ENCODE measurements around the gene GPR135. TPM values are rescaled to one million over a fixed set of nuclear protein-coding genes. Genes with fewer than 3 reads are reported as not detected.
A peak's percentile ranks its signal among the peaks of the same experiment; 100 is the strongest.

The GPR135 gene
- total RNA-seq (1 to 10 TPM; 4.5 to 5.1 (median 4.9) TPM), polyA plus RNA-seq (1.5 TPM)
- long read RNA-seq, donor 1, full-length matches to known transcripts, result 5 of 6 reads
- long read RNA-seq, donor 1, partial matches to known transcripts, result 0 of 6 reads
- long read RNA-seq, donor 1, other reads (novel, unspliced or antisense), result 1 of 6 reads
- long read RNA-seq, donor 2, full-length matches to known transcripts, result 1 of 1 reads
- long read RNA-seq, donor 2, partial matches to known transcripts, result 0 of 1 reads
- long read RNA-seq, donor 2, other reads (novel, unspliced or antisense), result 0 of 1 reads
- long read RNA-seq, donor 3, full-length matches to known transcripts, result 5 of 5 reads
- long read RNA-seq, donor 3, partial matches to known transcripts, result 0 of 5 reads
- long read RNA-seq, donor 3, other reads (novel, unspliced or antisense), result 0 of 5 reads
- long read RNA-seq, donor 4, full-length matches to known transcripts, result 2 of 5 reads
- long read RNA-seq, donor 4, partial matches to known transcripts, result 1 of 5 reads
- long read RNA-seq, donor 4, other reads (novel, unspliced or antisense), result 2 of 5 reads

- ATAC-seq, result peak; percentile 67 to 72
- peak within 1 kb of the TSS; percentile 47 for H3K4me3 ChIP-seq (ENCODE audit: low read length)
- 19% methylated on average over 40 of the region's 40 CpGs for whole genome bisulfite sequencing
- no peaks in the 10 kb centered on the region for H3K4me1 ChIP-seq (ENCODE audit: control insufficient read depth, insufficient read depth, low read length)
- H3K9me3 ChIP-seq (ENCODE audit: control insufficient read depth, low read length), result no peaks in the 10 kb centered on the region
- DNase-seq, result no peak
- H3K27ac ChIP-seq (ENCODE audit: low read length), result no peak within 1 kb of the TSS
- intact Hi-C loops (cut with DNase I), result no loop called here
- no peaks in the 10 kb centered on the region for H3K27me3 ChIP-seq (ENCODE audit: control insufficient read depth, insufficient read depth)
Measured at GRCh38 chr14:59465316-59466135, at the start of gene GPR135. TSS of gene GPR135 (minus strand) at chr14:59465380. CDS start at chr14:59465226, 154 bp downstream.

- DNase-seq, result peak in 1 of 3 donors; percentile 33
- whole genome bisulfite sequencing, result 72% methylated on average over 4 of the region's 4 CpGs
- intact Hi-C loops (cut with DNase I), result no loop called here
- H3K4me1 ChIP-seq (ENCODE audit: control insufficient read depth, insufficient read depth, low read length), result no peaks in the 10 kb centered on the region
- H3K27ac ChIP-seq (ENCODE audit: low read length), result no peak overlapping the region
- no peaks in the 10 kb centered on the region for H3K9me3 ChIP-seq (ENCODE audit: control insufficient read depth, low read length)
- no peak for ATAC-seq
- no peak overlapping the region for H3K4me3 ChIP-seq (ENCODE audit: low read length)
- no peaks in the 10 kb centered on the region for H3K27me3 ChIP-seq (ENCODE audit: control insufficient read depth, insufficient read depth)
Measured at GRCh38 chr14:59511916-59512575, 46.9 kb upstream of the GPR135 start.

GRCh38 chr14:59510966-59511365 lies 45.8 kb upstream of the GPR135 start:
- 53% methylated on average over 3 of the region's 3 CpGs for WGBS
- H3K27me3 ChIP-seq (ENCODE audit: control insufficient read depth, insufficient read depth), result no peaks in the 10 kb centered on the region
- H3K27ac ChIP-seq (ENCODE audit: low read length), result no peak overlapping the region
- H3K9me3 ChIP-seq (ENCODE audit: control insufficient read depth, low read length), result no peaks in the 10 kb centered on the region
- H3K4me3 ChIP-seq (ENCODE audit: low read length), result no peak overlapping the region
- H3K4me1 ChIP-seq (ENCODE audit: control insufficient read depth, insufficient read depth, low read length), result no peaks in the 10 kb centered on the region
- DNase-seq (no peak), ATAC-seq (no peak)
- intact Hi-C loops (cut with DNase I), result no loop called here

- DNase-seq (no peak), ATAC-seq (no peak)
- intact Hi-C loops (cut with DNase I), result no loop called here
- Histone ChIP-seq H3K4me3 (ENCODE audit: low read length) (no peak overlapping the region), H3K27me3 (ENCODE audit: control insufficient read depth, insufficient read depth) (no peaks in the 10 kb centered on the region), H3K27ac (ENCODE audit: low read length) (no peak overlapping the region), H3K9me3 (ENCODE audit: control insufficient read depth, low read length) (no peaks in the 10 kb centered on the region), H3K4me1 (ENCODE audit: control insufficient read depth, insufficient read depth, low read length) (no peaks in the 10 kb centered on the region)
- 54% methylated on average over 2 of the region's 2 CpGs for WGBS
Measured at GRCh38 chr14:59510001-59510400, 44.8 kb upstream of the GPR135 start.

GRCh38 chr14:59509101-59509500 lies 43.9 kb upstream of the GPR135 start:
- Histone ChIP-seq H3K4me3 (ENCODE audit: low read length) (no peak overlapping the region), H3K9me3 (ENCODE audit: control insufficient read depth, low read length) (no peaks in the 10 kb centered on the region), H3K27ac (ENCODE audit: low read length) (no peak overlapping the region), H3K4me1 (ENCODE audit: control insufficient read depth, insufficient read depth, low read length) (no peaks in the 10 kb centered on the region), H3K27me3 (ENCODE audit: control insufficient read depth, insufficient read depth) (no peaks in the 10 kb centered on the region)
- WGBS, result 71% methylated on average over 3 of the region's 3 CpGs
- DNase-seq, result no peak
- ATAC-seq, result no peak
- intact Hi-C loops (cut with DNase I), result no loop called here

- H3K27ac ChIP-seq (ENCODE audit: low read length), result no peak overlapping the region
- H3K4me3 ChIP-seq (ENCODE audit: low read length), result no peak overlapping the region
- ATAC-seq (no peak), DNase-seq (no peak)
- WGBS, result 92% methylated on average over 3 of the region's 3 CpGs
- no peaks in the 10 kb centered on the region for H3K4me1 ChIP-seq (ENCODE audit: control insufficient read depth, insufficient read depth, low read length)
- no peaks in the 10 kb centered on the region for H3K27me3 ChIP-seq (ENCODE audit: control insufficient read depth, insufficient read depth)
- intact Hi-C loops (cut with DNase I), result no loop called here
- no peaks in the 10 kb centered on the region for H3K9me3 ChIP-seq (ENCODE audit: control insufficient read depth, low read length)
Measured at GRCh38 chr14:59507752-59508103, 42.5 kb upstream of the GPR135 start.

GRCh38 chr14:59507063-59507751 lies 42.0 kb upstream of the GPR135 start:
- no peaks in the 10 kb centered on the region for H3K9me3 ChIP-seq (ENCODE audit: control insufficient read depth, low read length)
- peak; percentile 22 to 61 (median 52) for DNase-seq
- H3K4me3 ChIP-seq (ENCODE audit: low read length), result no peak overlapping the region
- intact Hi-C loops (cut with DNase I), result no loop called here
- peak; percentile 64 to 80 for ATAC-seq
- H3K27me3 ChIP-seq (ENCODE audit: control insufficient read depth, insufficient read depth), result no peaks in the 10 kb centered on the region
- H3K27ac ChIP-seq (ENCODE audit: low read length), result no peak overlapping the region
- H3K4me1 ChIP-seq (ENCODE audit: control insufficient read depth, insufficient read depth, low read length), result no peaks in the 10 kb centered on the region

- H3K9me3 ChIP-seq (ENCODE audit: control insufficient read depth, low read length), result no peaks in the 10 kb centered on the region
- no peaks in the 10 kb centered on the region for H3K4me1 ChIP-seq (ENCODE audit: control insufficient read depth, insufficient read depth, low read length)
- intact Hi-C loops (cut with DNase I), result no loop called here
- H3K27ac ChIP-seq (ENCODE audit: low read length), result no peak overlapping the region
- no peaks in the 10 kb centered on the region for H3K27me3 ChIP-seq (ENCODE audit: control insufficient read depth, insufficient read depth)
- no peak overlapping the region for H3K4me3 ChIP-seq (ENCODE audit: low read length)
- 76% methylated on average over 4 of the region's 4 CpGs for WGBS
- DNase-seq (no peak), ATAC-seq (no peak)
Measured at GRCh38 chr14:59503256-59503655, 38.1 kb upstream of the GPR135 start.

- no peaks in the 10 kb centered on the region for H3K27me3 ChIP-seq (ENCODE audit: control insufficient read depth, insufficient read depth)
- intact Hi-C loops (cut with DNase I), result no loop called here
- 65% methylated on average over 3 of the region's 3 CpGs for WGBS
- H3K9me3 ChIP-seq (ENCODE audit: control insufficient read depth, low read length), result no peaks in the 10 kb centered on the region
- ATAC-seq, result no peak
- no peak overlapping the region for H3K27ac ChIP-seq (ENCODE audit: low read length)
- H3K4me3 ChIP-seq (ENCODE audit: low read length), result no peak overlapping the region
- H3K4me1 ChIP-seq (ENCODE audit: control insufficient read depth, insufficient read depth, low read length), result no peaks in the 10 kb centered on the region
- no peak for DNase-seq
Measured at GRCh38 chr14:59500732-59501131, 35.6 kb upstream of the GPR135 start.

GRCh38 chr14:59492384-59492783 lies 27.2 kb upstream of the GPR135 start:
- H3K27ac ChIP-seq (ENCODE audit: low read length), result no peak overlapping the region
- peaks cover 4% of the 10 kb centered on the region for H3K4me1 ChIP-seq (ENCODE audit: control insufficient read depth, insufficient read depth, low read length)
- no peaks in the 10 kb centered on the region for H3K9me3 ChIP-seq (ENCODE audit: control insufficient read depth, low read length)
- H3K27me3 ChIP-seq (ENCODE audit: control insufficient read depth, insufficient read depth), result no peaks in the 10 kb centered on the region
- ATAC-seq (no peak), DNase-seq (no peak)
- intact Hi-C loops (cut with DNase I), result no loop called here
- H3K4me3 ChIP-seq (ENCODE audit: low read length), result no peak overlapping the region
- WGBS, result 49% methylated on average over 1 of the region's 1 CpG
